Activated CD4-positive, alpha-beta T cell treated with anti-CD3 and anti-CD28 coated beads for 36 hours (primary cell): ENCODE data around the gene ELP1. TPM values are rescaled to one million over a fixed set of nuclear protein-coding genes. Genes with fewer than 3 reads are reported as not detected.
"Not testable (repeated sequence)": the region's sequence is repeated elsewhere in the genome, so short reads cannot be mapped to it uniquely, and the experiment has no call there.

Experiments
- ATAC-seq: fragments of 200-7000 bp; cut with Tn5 transposase; one replicate; pipeline ENCODE4 v1.10.0; 2021; ENCODE audit warnings: mild to moderate bottlenecking, moderate library complexity
- CTCF ChIA-PET: fragments of 350-600 bp; sonication (Branson Sonifier 250); formaldehyde crosslinking; loops from one replicate; lab custom pipeline; 2021; ENCODE audit warnings: antibody characterized with exemption; lab: Charles Lee
- POLR2A ChIA-PET: fragments of 350-600 bp; sonication (Branson Sonifier 250); formaldehyde crosslinking; loops from one replicate; lab custom pipeline; 2021; ENCODE audit warnings: antibody characterized with exemption, inconsistent platforms; lab: Charles Lee
- DNase-seq: peaks from one replicate; pipeline ENCODE4 v3.0.0-alpha.2; 2020
- H3K27ac Mint-ChIP-seq: one replicate; pipeline ENCODE4 v1.8.0; 2021; ENCODE audit warnings: mixed read lengths
- H3K27me3 Mint-ChIP-seq: one replicate; pipeline ENCODE4 v1.8.0; 2021; ENCODE audit warnings: mixed read lengths
- H3K36me3 Mint-ChIP-seq: one replicate; pipeline ENCODE4 v1.8.0; 2021; ENCODE audit warnings: low read depth, mixed read lengths
- H3K4me1 Mint-ChIP-seq: one replicate; pipeline ENCODE4 v1.8.0; 2021; ENCODE audit warnings: mixed read lengths
- H3K4me3 Mint-ChIP-seq: one replicate; pipeline ENCODE4 v1.8.0; 2021; ENCODE audit warnings: mild to moderate bottlenecking, moderate library complexity, mixed read lengths
- H3K9me3 Mint-ChIP-seq: one replicate; pipeline ENCODE4 v1.8.0; 2021; ENCODE audit warnings: low read depth, mixed read lengths
- intact Hi-C, 2 experiments: fragments of 100-400 bp; cut with DNase I in 1 of 2; cut with micrococcal nuclease in 1 of 2; formaldehyde crosslinking; loops; one replicate each; pipeline versions ENCODE4 v1.14.2 to v1.15.1; 2022 to 2024; cut with DNase I, micrococcal nuclease
- total RNA-seq, 2 experiments: library from RNA; stranded (reverse); gene quantifications; one replicate each; pipeline ENCODE4 v1.2.3, GENCODE V29; 2021

The ELP1 gene
- total RNA-seq = 10 to 100 TPM; 31.1 to 58.0 TPM

- peaks cover 9% of the 10 kb centered on the region for H3K36me3 Mint-ChIP-seq
- peak; percentile 96 for DNase-seq
- H3K4me1 Mint-ChIP-seq = peaks cover 29% of the 10 kb centered on the region
- intact Hi-C loops = loop anchor here (1.0 to 10.0 kb wide), 8 partner anchors 48 to 1445 kb away; partner anchors contain the start of genes CTNNAL1 (in 2 of the 2), EPB41L4B (in 2 of the 2) and KLF4 (in 1 of the 2)
- H3K27me3 Mint-ChIP-seq = no peaks in the 10 kb centered on the region
- H3K9me3 Mint-ChIP-seq = no peaks in the 10 kb centered on the region
- ATAC-seq = peak; percentile 88
- ChIA-PET POLR2A (no interaction called here), CTCF (no interaction called here)
- H3K27ac Mint-ChIP-seq = peak within 1 kb of the TSS; percentile 95
- peak within 1 kb of the TSS; percentile 98 for H3K4me3 Mint-ChIP-seq
These were observed at the start of gene ELP1 for GRCh38 chr9:108933718-108934322. TSS of gene ELP1 (minus strand) at chr9:108934124. CDS start at chr9:108931146, 2,978 bp downstream.

- H3K9me3 Mint-ChIP-seq = no peaks in the 10 kb centered on the region
- no peak overlapping the region for H3K27ac Mint-ChIP-seq
- H3K4me3 Mint-ChIP-seq = no peak overlapping the region
- no peak for ATAC-seq
- H3K27me3 Mint-ChIP-seq = no peaks in the 10 kb centered on the region
- H3K4me1 Mint-ChIP-seq = no peaks in the 10 kb centered on the region
- ChIA-PET CTCF (interaction anchor here (0.8 kb wide), 1 partner anchor 10 kb away, joined by 3 read pairs; no protein-coding TSS in a partner anchor), POLR2A (no interaction called here)
- H3K36me3 Mint-ChIP-seq = no peaks in the 10 kb centered on the region
- DNase-seq = no peak
- intact Hi-C loops = no loop called here
These were observed 47.0 kb upstream of the ELP1 start for GRCh38 chr9:108980893-108981292.

- no peaks in the 10 kb centered on the region for H3K27me3 Mint-ChIP-seq
- intact Hi-C loops = no loop called here
- no peaks in the 10 kb centered on the region for H3K9me3 Mint-ChIP-seq
- H3K27ac Mint-ChIP-seq = no peak overlapping the region
- ATAC-seq = no peak
- CTCF ChIA-PET = no interaction called here
- POLR2A ChIA-PET = no interaction called here
- H3K4me1 Mint-ChIP-seq = no peaks in the 10 kb centered on the region
- no peak for DNase-seq
- H3K4me3 Mint-ChIP-seq = no peak overlapping the region
- no peaks in the 10 kb centered on the region for H3K36me3 Mint-ChIP-seq
These were observed 44.3 kb upstream of the ELP1 start for GRCh38 chr9:108978205-108978604.

GRCh38 chr9:108973895-108974294, 40.0 kb upstream of the ELP1 start:
- Mint-ChIP-seq H3K27me3 (no peaks in the 10 kb centered on the region), H3K4me3 (no peak overlapping the region), H3K4me1 (no peaks in the 10 kb centered on the region), H3K27ac (no peak overlapping the region), H3K36me3 (peaks cover 11% of the 10 kb centered on the region), H3K9me3 (peaks cover 7% of the 10 kb centered on the region)
- DNase-seq (no peak), ATAC-seq (no peak)
- CTCF ChIA-PET = no interaction called here
- intact Hi-C loops = no loop called here
- POLR2A ChIA-PET = no interaction called here

- POLR2A ChIA-PET = no interaction called here
- intact Hi-C loops = no loop called here
- no peaks in the 10 kb centered on the region for H3K4me1 Mint-ChIP-seq
These were observed 38.8 kb upstream of the ELP1 start for GRCh38 chr9:108972626-108973209.

GRCh38 chr9:108972186-108972585, 38.3 kb upstream of the ELP1 start:
- ChIA-PET CTCF (no interaction called here), POLR2A (no interaction called here)
- Mint-ChIP-seq H3K9me3 (peaks cover 7% of the 10 kb centered on the region), H3K27ac (no peak overlapping the region), H3K36me3 (peaks cover 11% of the 10 kb centered on the region), H3K4me3 (no peak overlapping the region), H3K27me3 (no peaks in the 10 kb centered on the region), H3K4me1 (no peaks in the 10 kb centered on the region)
- intact Hi-C loops = no loop called here
- DNase-seq (no peak), ATAC-seq (no peak)

More at GRCh38 chr9:108972626-108973209, 38.8 kb upstream of the ELP1 start:
- H3K27me3 Mint-ChIP-seq = no peaks in the 10 kb centered on the region
- peaks cover 7% of the 10 kb centered on the region for H3K9me3 Mint-ChIP-seq
- H3K27ac Mint-ChIP-seq = no peak overlapping the region
- ATAC-seq (no peak), DNase-seq (no peak)
- H3K36me3 Mint-ChIP-seq = peaks cover 11% of the 10 kb centered on the region
- CTCF ChIA-PET = no interaction called here
- H3K4me3 Mint-ChIP-seq = no peak overlapping the region

GRCh38 chr9:108971392-108971791, 37.5 kb upstream of the ELP1 start:
- H3K36me3 Mint-ChIP-seq = peaks cover 11% of the 10 kb centered on the region
- H3K27ac Mint-ChIP-seq, intact Hi-C loops, H3K4me3 Mint-ChIP-seq, H3K4me1 Mint-ChIP-seq, H3K9me3 Mint-ChIP-seq, DNase-seq, H3K27me3 Mint-ChIP-seq, ATAC-seq: not testable (repeated sequence)
- POLR2A ChIA-PET = interaction anchor here (0.6 to 0.7 kb wide), 4 partner anchors 34 to 1275 kb away, joined by 3 to 4 read pairs (median 3); no protein-coding TSS in a partner anchor
- CTCF ChIA-PET = interaction anchor here (0.5 to 1.2 kb wide), 2 partner anchors 9 to 280 kb away, joined by 3 read pairs; no protein-coding TSS in a partner anchor

GRCh38 chr9:108967916-108968315, 34.0 kb upstream of the ELP1 start:
- Mint-ChIP-seq H3K9me3 (peaks cover 7% of the 10 kb centered on the region), H3K4me1 (no peaks in the 10 kb centered on the region), H3K36me3 (peaks cover 11% of the 10 kb centered on the region), H3K27me3 (no peaks in the 10 kb centered on the region), H3K27ac (no peak overlapping the region), H3K4me3 (no peak overlapping the region)
- ChIA-PET POLR2A (no interaction called here), CTCF (no interaction called here)
- ATAC-seq (no peak), DNase-seq (no peak)
- intact Hi-C loops = no loop called here

GRCh38 chr9:108963459-108964143, 29.7 kb upstream of the ELP1 start:
- Mint-ChIP-seq H3K27me3 (no peaks in the 10 kb centered on the region), H3K27ac (no peak overlapping the region), H3K36me3 (no peaks in the 10 kb centered on the region), H3K4me3 (no peak overlapping the region), H3K4me1 (no peaks in the 10 kb centered on the region), H3K9me3 (no peaks in the 10 kb centered on the region)
- DNase-seq = no peak
- intact Hi-C loops = no loop called here
- no peak for ATAC-seq
- ChIA-PET CTCF (interaction anchor here (0.6 to 2.8 kb wide), 3 partner anchors 9 to 320 kb away, joined by 3 to 15 read pairs (median 4); no protein-coding TSS in a partner anchor), POLR2A (no interaction called here)

GRCh38 chr9:108961151-108961550, 27.2 kb upstream of the ELP1 start:
- DNase-seq (no peak), ATAC-seq (no peak)
- no peaks in the 10 kb centered on the region for H3K36me3 Mint-ChIP-seq
- ChIA-PET CTCF (interaction anchor here (2.8 kb wide), 1 partner anchor 10 kb away, joined by 15 read pairs; no protein-coding TSS in a partner anchor), POLR2A (no interaction called here)
- intact Hi-C loops = no loop called here
- no peaks in the 10 kb centered on the region for H3K4me1 Mint-ChIP-seq
- H3K9me3 Mint-ChIP-seq = no peaks in the 10 kb centered on the region
- no peaks in the 10 kb centered on the region for H3K27me3 Mint-ChIP-seq
- H3K4me3 Mint-ChIP-seq = no peak overlapping the region
- no peak overlapping the region for H3K27ac Mint-ChIP-seq

GRCh38 chr9:108960331-108960730, 26.4 kb upstream of the ELP1 start:
- H3K36me3 Mint-ChIP-seq = no peaks in the 10 kb centered on the region

More at GRCh38 chr9:108960331-108960730, 26.4 kb upstream of the ELP1 start:
- ChIA-PET POLR2A (no interaction called here), CTCF (no interaction called here)
- H3K27me3 Mint-ChIP-seq = no peaks in the 10 kb centered on the region
- no peaks in the 10 kb centered on the region for H3K4me1 Mint-ChIP-seq
- ATAC-seq = no peak
- no peak for DNase-seq
- no peaks in the 10 kb centered on the region for H3K9me3 Mint-ChIP-seq
- no peak overlapping the region for H3K27ac Mint-ChIP-seq
- intact Hi-C loops = no loop called here
- no peak overlapping the region for H3K4me3 Mint-ChIP-seq
